Chondrocyte (in vitro differentiated cells): ENCODE data around the gene CASK. TPM values are rescaled to one million over a fixed set of nuclear protein-coding genes. Genes with fewer than 3 reads are reported as not detected.

ENCODE experiments used
- DNase-seq: peaks from one replicate; pipeline ENCODE4 v3.0.0; 2021; ENCODE audit warnings: mixed read lengths, low spot score
- H3K27ac Mint-ChIP-seq: one replicate; pipeline ENCODE4 v1.8.0; 2021; ENCODE audit warnings: mild to moderate bottlenecking, moderate library complexity, mixed read lengths; ENCODE audit not compliant: unreplicated experiment
- H3K27me3 Mint-ChIP-seq: 2 replicates; pipeline ENCODE4 v1.8.0; 2021; ENCODE audit warnings: low read depth, mixed read lengths
- H3K36me3 Mint-ChIP-seq: 2 replicates; pipeline ENCODE4 v1.8.0; 2021; ENCODE audit warnings: low read depth, mixed read lengths
- H3K4me1 Mint-ChIP-seq: 2 replicates; pipeline ENCODE4 v1.8.0; 2021; ENCODE audit warnings: low read depth, mild to moderate bottlenecking, mixed read lengths
- H3K4me3 Mint-ChIP-seq: one replicate; pipeline ENCODE4 v1.8.0; 2021; ENCODE audit warnings: mild to moderate bottlenecking, moderate library complexity, mixed read lengths; ENCODE audit not compliant: unreplicated experiment
- H3K9me3 Mint-ChIP-seq: 2 replicates; pipeline ENCODE4 v1.8.0; 2021; ENCODE audit warnings: low read depth, mixed read lengths
- total RNA-seq: library from RNA; stranded (reverse); gene quantifications from 3 replicates; pipeline ENCODE4 v1.2.1, GENCODE V29; 2021
- TF ChIP-seq, protein P1 (sequence below): fragments of 200-600 bp; sonication (generic); IDR thresholded peaks from 2 replicates; pipeline ENCODE4 v1.5.0; 2021; ENCODE audit warnings: antibody characterized with exemption, mild to moderate bottlenecking, moderate library complexity

The CASK gene
- total RNA-seq, 1 donor from 2014 or later: 44.9 TPM

DNA sequence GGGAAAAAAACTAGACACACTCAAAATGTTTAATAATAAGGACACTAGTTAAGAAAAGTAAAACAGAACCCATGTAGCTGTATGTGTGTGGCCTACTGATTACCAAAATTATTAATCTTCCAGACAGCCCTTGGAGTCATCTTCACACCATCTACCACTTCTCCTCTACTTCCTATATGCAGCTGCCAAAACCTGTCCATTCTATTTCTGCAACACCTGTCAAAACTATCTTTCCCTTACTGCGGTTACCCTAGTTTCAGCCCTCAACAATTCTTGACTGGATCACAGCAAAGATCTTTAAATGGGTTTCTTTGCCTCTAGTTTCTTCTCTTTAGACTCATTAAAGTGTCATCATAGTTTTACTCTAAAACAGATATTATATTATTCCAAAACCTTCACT is 126.8 kb downstream of the CASK start:
- peaks cover 2% of the 10 kb centered on the region for H3K36me3 Mint-ChIP-seq
- peaks cover 3% of the 10 kb centered on the region for H3K4me1 Mint-ChIP-seq
- DNase-seq: no peak
- no peak overlapping the region for H3K4me3 Mint-ChIP-seq
- no peak overlapping the region for H3K27ac Mint-ChIP-seq
- TF ChIP-seq, protein P1, sequence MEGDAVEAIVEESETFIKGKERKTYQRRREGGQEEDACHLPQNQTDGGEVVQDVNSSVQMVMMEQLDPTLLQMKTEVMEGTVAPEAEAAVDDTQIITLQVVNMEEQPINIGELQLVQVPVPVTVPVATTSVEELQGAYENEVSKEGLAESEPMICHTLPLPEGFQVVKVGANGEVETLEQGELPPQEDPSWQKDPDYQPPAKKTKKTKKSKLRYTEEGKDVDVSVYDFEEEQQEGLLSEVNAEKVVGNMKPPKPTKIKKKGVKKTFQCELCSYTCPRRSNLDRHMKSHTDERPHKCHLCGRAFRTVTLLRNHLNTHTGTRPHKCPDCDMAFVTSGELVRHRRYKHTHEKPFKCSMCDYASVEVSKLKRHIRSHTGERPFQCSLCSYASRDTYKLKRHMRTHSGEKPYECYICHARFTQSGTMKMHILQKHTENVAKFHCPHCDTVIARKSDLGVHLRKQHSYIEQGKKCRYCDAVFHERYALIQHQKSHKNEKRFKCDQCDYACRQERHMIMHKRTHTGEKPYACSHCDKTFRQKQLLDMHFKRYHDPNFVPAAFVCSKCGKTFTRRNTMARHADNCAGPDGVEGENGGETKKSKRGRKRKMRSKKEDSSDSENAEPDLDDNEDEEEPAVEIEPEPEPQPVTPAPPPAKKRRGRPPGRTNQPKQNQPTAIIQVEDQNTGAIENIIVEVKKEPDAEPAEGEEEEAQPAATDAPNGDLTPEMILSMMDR: no peak
- H3K9me3 Mint-ChIP-seq: peaks cover 7% of the 10 kb centered on the region
- no peaks in the 10 kb centered on the region for H3K27me3 Mint-ChIP-seq

DNA sequence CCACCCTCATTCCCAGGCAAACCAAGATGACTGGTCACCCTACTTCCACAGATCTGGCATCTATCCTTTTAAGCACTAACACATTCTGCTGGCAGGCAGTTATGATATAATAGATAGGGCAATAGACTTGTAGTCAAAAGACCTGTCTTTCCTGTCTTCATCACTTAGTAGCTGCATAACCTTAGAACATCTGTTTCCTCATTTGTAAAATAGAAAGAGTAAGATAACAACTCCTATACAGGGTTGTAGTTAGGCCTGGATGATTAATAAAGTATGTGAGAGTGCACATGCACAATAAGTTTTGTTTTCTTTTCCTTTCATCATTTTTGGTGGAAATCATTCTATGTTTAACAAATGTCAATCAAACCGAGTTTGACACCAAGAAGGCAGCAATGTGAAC is 127.3 kb downstream of the CASK start:
- Mint-ChIP-seq H3K27ac (no peak overlapping the region), H3K9me3 (peaks cover 4% of the 10 kb centered on the region)
- no peak for DNase-seq

DNA sequence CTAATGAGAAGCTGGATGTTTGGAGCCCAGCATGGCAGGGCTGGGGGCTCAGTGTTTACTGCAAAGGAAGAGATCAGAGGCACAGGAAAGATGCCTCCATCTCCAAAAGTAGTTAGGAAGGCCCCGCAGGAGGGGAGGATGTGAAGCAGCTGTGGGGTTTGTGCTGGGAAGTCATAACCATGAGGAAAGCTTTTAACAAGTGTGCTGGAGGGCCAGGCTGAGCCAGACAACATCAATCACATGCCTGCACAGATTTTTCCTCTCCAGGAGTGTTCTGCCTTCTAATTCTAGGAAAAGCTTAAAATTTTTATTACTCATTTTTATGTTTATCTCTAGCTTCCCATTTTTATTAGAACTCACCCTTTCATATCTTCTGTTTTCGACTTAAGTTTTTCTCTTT is 134.0 kb downstream of the CASK start:
- TF ChIP-seq, protein P1: no peak
- Mint-ChIP-seq H3K4me3 (no peak overlapping the region), H3K27me3 (no peaks in the 10 kb centered on the region), H3K36me3 (peaks cover 5% of the 10 kb centered on the region), H3K27ac (no peak overlapping the region), H3K9me3 (no peaks in the 10 kb centered on the region), H3K4me1 (peaks cover 9% of the 10 kb centered on the region)
- no peak for DNase-seq

More for the DNA sequence above, 127.3 kb downstream of the CASK start:
- H3K4me1 Mint-ChIP-seq: peaks cover 3% of the 10 kb centered on the region
- H3K36me3 Mint-ChIP-seq: no peaks in the 10 kb centered on the region
- no peak overlapping the region for H3K4me3 Mint-ChIP-seq
- TF ChIP-seq, protein P1: no peak
- no peaks in the 10 kb centered on the region for H3K27me3 Mint-ChIP-seq

DNA sequence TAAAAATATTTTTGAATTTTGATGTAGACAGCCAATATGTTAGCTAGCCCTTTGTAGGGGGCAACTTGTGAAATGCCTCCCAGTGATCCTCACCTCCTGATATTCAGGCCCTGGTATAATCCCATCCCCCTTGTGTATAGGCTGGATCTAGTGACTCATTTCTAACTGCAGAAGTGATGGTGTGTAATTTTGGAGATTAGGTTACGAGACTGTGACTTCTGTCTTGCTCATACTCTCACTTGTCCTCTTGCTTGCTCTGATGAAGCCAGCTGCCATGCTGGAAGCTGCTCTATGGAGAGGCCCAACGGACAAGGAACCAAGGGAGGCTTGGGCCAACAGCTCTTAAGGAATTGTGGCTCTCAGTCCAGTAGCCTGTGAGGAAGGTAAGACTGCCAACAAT is 137.7 kb downstream of the CASK start:
- Mint-ChIP-seq H3K27ac (peak overlapping the region; percentile 5), H3K4me3 (no peak overlapping the region), H3K27me3 (no peaks in the 10 kb centered on the region), H3K4me1 (peaks cover 15% of the 10 kb centered on the region), H3K36me3 (peaks cover 5% of the 10 kb centered on the region), H3K9me3 (no peaks in the 10 kb centered on the region)
- no peak for DNase-seq
- TF ChIP-seq, protein P1: no peak

DNA sequence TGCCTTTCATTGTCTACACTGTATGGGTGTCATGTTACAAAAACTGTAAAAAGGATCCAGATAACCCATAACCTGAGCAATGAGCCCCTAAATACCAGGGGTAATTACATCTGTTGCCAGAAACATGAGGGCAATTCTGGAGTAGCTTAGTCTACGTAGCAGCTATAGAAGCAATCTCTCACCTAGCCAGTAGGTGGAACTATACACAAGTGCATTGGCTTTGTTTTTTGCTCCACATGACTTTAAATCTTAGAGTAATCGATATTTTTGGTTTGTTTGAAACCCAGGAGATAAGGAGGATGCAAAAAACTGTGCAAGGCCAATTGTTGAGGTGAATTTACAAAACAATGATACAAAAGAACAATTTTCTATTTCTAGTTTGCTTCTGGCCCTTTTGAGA is 141.9 kb downstream of the CASK start:
- peaks cover 22% of the 10 kb centered on the region for H3K4me1 Mint-ChIP-seq
- H3K27ac Mint-ChIP-seq: no peak overlapping the region
- no peaks in the 10 kb centered on the region for H3K27me3 Mint-ChIP-seq
- DNase-seq: no peak
- peaks cover 5% of the 10 kb centered on the region for H3K36me3 Mint-ChIP-seq
- no peaks in the 10 kb centered on the region for H3K9me3 Mint-ChIP-seq
- TF ChIP-seq, protein P1: peak; percentile 86
- H3K4me3 Mint-ChIP-seq: no peak overlapping the region
